Measurements from ENCODE around the gene EDDM3A.

DNA sequence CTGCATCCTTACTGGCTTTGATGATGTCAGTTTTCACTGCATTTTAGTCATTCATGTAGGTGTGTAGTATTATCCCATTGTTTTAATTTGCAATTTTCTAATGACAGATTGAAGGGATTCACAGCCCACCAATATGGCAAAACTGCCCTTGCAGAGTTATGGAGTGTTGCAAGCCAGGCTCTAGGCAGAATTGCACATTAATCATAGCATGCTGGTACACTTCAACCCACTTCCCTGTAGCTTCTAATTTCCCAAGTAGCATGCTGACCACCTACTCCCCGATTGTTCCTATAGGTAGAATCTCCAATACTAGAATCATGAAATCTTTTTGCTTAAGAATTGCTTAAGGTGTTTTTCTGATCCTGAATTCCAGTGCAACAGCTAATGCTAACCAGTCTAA is 30.2 kb downstream of the EDDM3A start:
- no peak for TF ChIP-seq POLR2A (IDR thresholded peaks at IDR 0.05)
- TF ChIP-seq, protein P1, sequence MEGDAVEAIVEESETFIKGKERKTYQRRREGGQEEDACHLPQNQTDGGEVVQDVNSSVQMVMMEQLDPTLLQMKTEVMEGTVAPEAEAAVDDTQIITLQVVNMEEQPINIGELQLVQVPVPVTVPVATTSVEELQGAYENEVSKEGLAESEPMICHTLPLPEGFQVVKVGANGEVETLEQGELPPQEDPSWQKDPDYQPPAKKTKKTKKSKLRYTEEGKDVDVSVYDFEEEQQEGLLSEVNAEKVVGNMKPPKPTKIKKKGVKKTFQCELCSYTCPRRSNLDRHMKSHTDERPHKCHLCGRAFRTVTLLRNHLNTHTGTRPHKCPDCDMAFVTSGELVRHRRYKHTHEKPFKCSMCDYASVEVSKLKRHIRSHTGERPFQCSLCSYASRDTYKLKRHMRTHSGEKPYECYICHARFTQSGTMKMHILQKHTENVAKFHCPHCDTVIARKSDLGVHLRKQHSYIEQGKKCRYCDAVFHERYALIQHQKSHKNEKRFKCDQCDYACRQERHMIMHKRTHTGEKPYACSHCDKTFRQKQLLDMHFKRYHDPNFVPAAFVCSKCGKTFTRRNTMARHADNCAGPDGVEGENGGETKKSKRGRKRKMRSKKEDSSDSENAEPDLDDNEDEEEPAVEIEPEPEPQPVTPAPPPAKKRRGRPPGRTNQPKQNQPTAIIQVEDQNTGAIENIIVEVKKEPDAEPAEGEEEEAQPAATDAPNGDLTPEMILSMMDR (IDR thresholded peaks at IDR 0.05), result no peak
